ENCODE measurements around the gene MMAA. TPM values are rescaled to one million over a fixed set of nuclear protein-coding genes. Genes with fewer than 3 reads are reported as not detected.

MMAA gene
- total RNA-seq, 4 donors from 2014 or later: 2.8 to 5.0 (median 3.8) TPM

GRCh38 chr4:145679991-145680455 is 60.8 kb downstream of the MMAA start, which contains the start of gene C4orf51:
Gene C4orf51 (plus strand): TSS chr4:145680146. CDS start chr4:145680204, 58 bp downstream.
- no peaks in the 10 kb centered on the region for H3K27me3 ChIP-seq
- TF ChIP-seq EP300 (IDR thresholded peaks at IDR 0.05) (no peak), POLR2A (IDR thresholded peaks at IDR 0.05) (no peak), POLR2AphosphoS5 (IDR thresholded peaks at IDR 0.05) (peak; percentile 56)
- TF ChIP-seq, protein P1, sequence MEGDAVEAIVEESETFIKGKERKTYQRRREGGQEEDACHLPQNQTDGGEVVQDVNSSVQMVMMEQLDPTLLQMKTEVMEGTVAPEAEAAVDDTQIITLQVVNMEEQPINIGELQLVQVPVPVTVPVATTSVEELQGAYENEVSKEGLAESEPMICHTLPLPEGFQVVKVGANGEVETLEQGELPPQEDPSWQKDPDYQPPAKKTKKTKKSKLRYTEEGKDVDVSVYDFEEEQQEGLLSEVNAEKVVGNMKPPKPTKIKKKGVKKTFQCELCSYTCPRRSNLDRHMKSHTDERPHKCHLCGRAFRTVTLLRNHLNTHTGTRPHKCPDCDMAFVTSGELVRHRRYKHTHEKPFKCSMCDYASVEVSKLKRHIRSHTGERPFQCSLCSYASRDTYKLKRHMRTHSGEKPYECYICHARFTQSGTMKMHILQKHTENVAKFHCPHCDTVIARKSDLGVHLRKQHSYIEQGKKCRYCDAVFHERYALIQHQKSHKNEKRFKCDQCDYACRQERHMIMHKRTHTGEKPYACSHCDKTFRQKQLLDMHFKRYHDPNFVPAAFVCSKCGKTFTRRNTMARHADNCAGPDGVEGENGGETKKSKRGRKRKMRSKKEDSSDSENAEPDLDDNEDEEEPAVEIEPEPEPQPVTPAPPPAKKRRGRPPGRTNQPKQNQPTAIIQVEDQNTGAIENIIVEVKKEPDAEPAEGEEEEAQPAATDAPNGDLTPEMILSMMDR (IDR thresholded peaks at IDR 0.05): no peak
- H3K9me3 ChIP-seq: peaks cover 0 to 4% (median 0%) of the 10 kb centered on the region in 3 donors
- ATAC-seq: peak; percentile 83
- peak within 1 kb of the TSS; percentile 24 to 65 (median 44) for H3K27ac ChIP-seq
- H3K36me3 ChIP-seq: no peaks in the 10 kb centered on the region
- H3K4me3 ChIP-seq: no peak within 1 kb of the TSS
- 10 to 20% methylated on average over 1 to 6 of the region's 6 CpGs for WGBS, 2 donors (ENCODE audit: low coverage in 1 of 2)
- peaks cover 0 to 20% (median 0%) of the 10 kb centered on the region in 3 donors for H3K4me1 ChIP-seq

DNA sequence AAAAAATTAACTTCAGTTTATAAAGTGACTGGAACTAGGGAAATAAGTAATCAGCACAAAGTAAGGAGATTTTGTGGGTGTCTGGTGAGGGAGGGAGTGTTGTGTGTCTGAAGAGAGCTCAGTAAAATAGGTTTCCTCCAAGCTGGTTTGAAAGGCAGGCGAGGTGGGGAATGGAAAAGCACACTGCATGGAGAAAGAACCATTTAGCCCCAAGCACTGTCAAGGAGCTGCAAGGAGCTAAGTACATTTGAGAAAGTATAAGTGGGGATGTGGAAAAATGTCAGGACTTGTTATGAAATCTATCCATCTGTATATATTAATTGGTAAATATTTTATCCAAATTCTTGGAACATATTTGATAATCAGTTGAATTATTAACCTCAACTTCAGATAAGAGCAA is 61.7 kb downstream of the MMAA start:
- Histone ChIP-seq H3K27ac (peak overlapping the region in 1 of 4 donors; percentile 45), H3K27me3 (no peaks in the 10 kb centered on the region), H3K4me3 (no peak overlapping the region), H3K36me3 (no peaks in the 10 kb centered on the region), H3K4me1 (peaks cover 0 to 20% (median 0%) of the 10 kb centered on the region in 3 donors), H3K9me3 (peaks cover 0 to 4% (median 0%) of the 10 kb centered on the region in 3 donors)
- ATAC-seq: no peak
- TF ChIP-seq, protein P1 (IDR thresholded peaks at IDR 0.05): no peak
- TF ChIP-seq EP300 (IDR thresholded peaks at IDR 0.05) (no peak), POLR2A (IDR thresholded peaks at IDR 0.05) (no peak), POLR2AphosphoS5 (IDR thresholded peaks at IDR 0.05) (no peak)
- WGBS, 2 donors (ENCODE audit: low coverage in 1 of 2): 80 to 89% methylated on average over 1 of the region's 1 CpG

- TF ChIP-seq POLR2A (IDR thresholded peaks at IDR 0.05): no peak
- no peak for TF ChIP-seq EP300 (IDR thresholded peaks at IDR 0.05)
- TF ChIP-seq POLR2AphosphoS5 (IDR thresholded peaks at IDR 0.05): no peak
- TF ChIP-seq, protein P1 (IDR thresholded peaks at IDR 0.05): no peak
- no peaks in the 10 kb centered on the region for H3K36me3 ChIP-seq
- H3K9me3 ChIP-seq: peaks cover 0 to 4% (median 0%) of the 10 kb centered on the region in 3 donors
- no peaks in the 10 kb centered on the region for H3K27me3 ChIP-seq
- H3K4me3 ChIP-seq: no peak overlapping the region
- H3K4me1 ChIP-seq: peaks cover 0 to 20% (median 0%) of the 10 kb centered on the region in 3 donors
- no peak for ATAC-seq
- no peak overlapping the region for H3K27ac ChIP-seq
These were observed 62.3 kb downstream of the MMAA start for GRCh38 chr4:145681518-145681917.

DNA sequence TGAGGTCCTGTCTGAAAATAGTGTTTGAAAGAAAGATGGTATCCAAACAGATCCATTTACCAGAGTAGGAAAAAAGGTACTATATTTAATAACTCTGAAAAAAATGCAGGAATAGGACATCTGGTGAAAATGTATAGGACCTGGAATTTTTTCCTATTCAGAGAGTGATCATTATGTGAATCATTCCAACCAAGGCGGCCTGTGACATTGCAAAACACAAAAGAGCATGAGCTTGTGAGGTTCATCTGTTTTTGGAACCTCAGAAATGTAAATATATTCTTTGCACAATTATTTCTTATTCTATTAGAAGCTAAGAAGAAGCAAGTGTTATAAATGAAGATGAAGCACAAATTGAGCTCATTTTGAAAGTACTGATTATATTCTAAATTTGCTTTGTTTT is 62.8 kb downstream of the MMAA start:
- 92 to 100% methylated on average over 1 of the region's 1 CpG for WGBS, 2 donors (ENCODE audit: low coverage in 1 of 2)
- peaks cover 0 to 20% (median 0%) of the 10 kb centered on the region in 3 donors for H3K4me1 ChIP-seq
- ATAC-seq: no peak
- H3K27ac ChIP-seq: no peak overlapping the region
- H3K4me3 ChIP-seq: no peak overlapping the region
- no peaks in the 10 kb centered on the region for H3K27me3 ChIP-seq
- peaks cover 0 to 4% (median 0%) of the 10 kb centered on the region in 3 donors for H3K9me3 ChIP-seq
- TF ChIP-seq POLR2A (IDR thresholded peaks at IDR 0.05) (no peak), POLR2AphosphoS5 (IDR thresholded peaks at IDR 0.05) (no peak), EP300 (IDR thresholded peaks at IDR 0.05) (no peak)
- TF ChIP-seq, protein P1 (IDR thresholded peaks at IDR 0.05): no peak
- no peaks in the 10 kb centered on the region for H3K36me3 ChIP-seq

GRCh38 chr4:145686991-145687390 is 67.8 kb downstream of the MMAA start:
- Histone ChIP-seq H3K27ac (no peak overlapping the region), H3K36me3 (no peaks in the 10 kb centered on the region), H3K27me3 (no peaks in the 10 kb centered on the region), H3K4me3 (no peak overlapping the region), H3K9me3 (no peaks in the 10 kb centered on the region), H3K4me1 (no peaks in the 10 kb centered on the region)
- TF ChIP-seq POLR2AphosphoS5 (IDR thresholded peaks at IDR 0.05) (no peak), POLR2A (IDR thresholded peaks at IDR 0.05) (no peak), EP300 (IDR thresholded peaks at IDR 0.05) (no peak)
- TF ChIP-seq, protein P1 (IDR thresholded peaks at IDR 0.05): no peak
- no peak for ATAC-seq
- 25 to 56% methylated on average over 1 to 2 of the region's 2 CpGs for WGBS, 2 donors (ENCODE audit: low coverage in 1 of 2)

Measured in gastroesophageal sphincter (tissue), 4 donors.